Mesothelial cell of epicardium (in vitro differentiated cells): ENCODE measurements around the gene PUS7L. TPM values are rescaled to one million over a fixed set of nuclear protein-coding genes. Genes with fewer than 3 reads are reported as not detected.

ENCODE experiments used
- DNase-seq, 2 experiments: peaks; one replicate each; pipeline ENCODE4 v3.0.0; 2021; ENCODE audit warnings: low spot score in 2 of 2; ENCODE audit not compliant: unreplicated experiment in 2 of 2
- H3K27ac Mint-ChIP-seq: 2 replicates; pipeline ENCODE4 v1.8.0; 2021; ENCODE audit warnings: mixed read lengths
- H3K27me3 Mint-ChIP-seq: 2 replicates; pipeline ENCODE4 v1.8.0; 2021; ENCODE audit warnings: low read depth, mixed read lengths
- H3K36me3 Mint-ChIP-seq: 2 replicates; pipeline ENCODE4 v1.8.0; 2021; ENCODE audit warnings: mixed read lengths
- H3K4me1 Mint-ChIP-seq: 2 replicates; pipeline ENCODE4 v1.8.0; 2021; ENCODE audit warnings: mixed read lengths
- H3K4me3 Mint-ChIP-seq: 2 replicates; pipeline ENCODE4 v1.8.0; 2021; ENCODE audit warnings: mild to moderate bottlenecking, moderate library complexity, mixed read lengths
- H3K9me3 Mint-ChIP-seq: 2 replicates; pipeline ENCODE4 v1.8.0; 2021; ENCODE audit warnings: mixed read lengths
- CTCF ChIP-seq: fragments of 200-600 bp; sonication (generic); IDR thresholded peaks from one replicate; pipeline ENCODE4 v1.5.0; 2021; ENCODE audit warnings: antibody characterized with exemption; ENCODE audit not compliant: unreplicated experiment
- total RNA-seq: library from RNA; stranded (reverse); gene quantifications from 3 replicates; pipeline ENCODE4 v1.2.1, GENCODE V29; 2021

Gene PUS7L
- total RNA-seq, 1 donor from 2014 or later, result 10.6 TPM

GRCh38 chr12:43742106-43742505, 16.5 kb downstream of the PUS7L start:
- TF ChIP-seq CTCF, result no peak
- H3K4me3 Mint-ChIP-seq, result no peak overlapping the region
- peaks cover 3% of the 10 kb centered on the region for H3K4me1 Mint-ChIP-seq
- no peak overlapping the region for H3K27ac Mint-ChIP-seq
- H3K27me3 Mint-ChIP-seq, result no peaks in the 10 kb centered on the region
- peaks cover 5% of the 10 kb centered on the region for H3K9me3 Mint-ChIP-seq
- H3K36me3 Mint-ChIP-seq, result peaks cover 14% of the 10 kb centered on the region
- DNase-seq, result no peak

GRCh38 chr12:43740511-43741100, 18.0 kb downstream of the PUS7L start:
- Mint-ChIP-seq H3K4me3 (no peak overlapping the region), H3K4me1 (peaks cover 3% of the 10 kb centered on the region), H3K36me3 (peaks cover 14% of the 10 kb centered on the region), H3K9me3 (peaks cover 5% of the 10 kb centered on the region), H3K27ac (no peak overlapping the region), H3K27me3 (no peaks in the 10 kb centered on the region)
- DNase-seq, result no peak
- no peak for TF ChIP-seq CTCF

- Mint-ChIP-seq H3K4me3 (no peak overlapping the region), H3K27me3 (no peaks in the 10 kb centered on the region), H3K27ac (no peak overlapping the region), H3K9me3 (no peaks in the 10 kb centered on the region), H3K36me3 (peaks cover 3% of the 10 kb centered on the region), H3K4me1 (peaks cover 3% of the 10 kb centered on the region)
- DNase-seq, result no peak
- no peak for TF ChIP-seq CTCF
These were observed 20.9 kb downstream of the PUS7L start for GRCh38 chr12:43737646-43738045.

- no peak for DNase-seq
- Mint-ChIP-seq H3K27ac (no peak overlapping the region), H3K4me1 (peaks cover under 1% of the 10 kb centered on the region), H3K4me3 (no peak overlapping the region), H3K9me3 (no peaks in the 10 kb centered on the region), H3K36me3 (peaks cover 3% of the 10 kb centered on the region), H3K27me3 (no peaks in the 10 kb centered on the region)
- TF ChIP-seq CTCF, result no peak
These were observed 21.6 kb downstream of the PUS7L start for GRCh38 chr12:43736927-43737440.

GRCh38 chr12:43733687-43734086, 24.9 kb downstream of the PUS7L start:
- no peak overlapping the region for H3K27ac Mint-ChIP-seq
- H3K9me3 Mint-ChIP-seq, result no peaks in the 10 kb centered on the region
- no peaks in the 10 kb centered on the region for H3K36me3 Mint-ChIP-seq
- H3K27me3 Mint-ChIP-seq, result no peaks in the 10 kb centered on the region
- no peaks in the 10 kb centered on the region for H3K4me1 Mint-ChIP-seq
- no peak for DNase-seq
- TF ChIP-seq CTCF, result no peak
- H3K4me3 Mint-ChIP-seq, result no peak overlapping the region

GRCh38 chr12:43730283-43730682, 28.3 kb downstream of the PUS7L start:
- Mint-ChIP-seq H3K4me3 (no peak overlapping the region), H3K36me3 (peaks cover 13% of the 10 kb centered on the region), H3K27ac (no peak overlapping the region), H3K9me3 (peaks cover 6% of the 10 kb centered on the region), H3K4me1 (no peaks in the 10 kb centered on the region), H3K27me3 (no peaks in the 10 kb centered on the region)
- no peak for TF ChIP-seq CTCF
- no peak for DNase-seq
